KMS-11 (cell line): ENCODE results near the gene UBE2L3.

Experiments
- H2AFZ ChIP-seq: fragments of 200-600 bp; sonication (generic); 2 replicates; pipeline ENCODE4 v1.6.1; 2016; ENCODE audit warnings: antibody characterized with exemption, mixed run types, low read depth
- H3K27ac ChIP-seq: fragments of 200-600 bp; sonication (generic); 2 replicates; pipeline ENCODE4 v1.6.1; 2016; ENCODE audit warnings: mild to moderate bottlenecking, mixed run types
- H3K27me3 ChIP-seq: fragments of 200-600 bp; sonication (generic); 2 replicates; pipeline ENCODE4 v1.6.1; 2017; ENCODE audit warnings: mild to moderate bottlenecking, low read depth, mixed run types, moderate library complexity; ENCODE audit not compliant: insufficient read depth
- H3K36me3 ChIP-seq: fragments of 200-600 bp; sonication (generic); 2 replicates; pipeline ENCODE4 v1.6.1; 2017; ENCODE audit warnings: mild to moderate bottlenecking, mixed run types; ENCODE audit not compliant: insufficient read depth
- H3K4me1 ChIP-seq: fragments of 200-600 bp; sonication (generic); 2 replicates; pipeline ENCODE4 v1.6.1; 2016; ENCODE audit warnings: mild to moderate bottlenecking, low read depth, mixed run types; ENCODE audit not compliant: poor library complexity, severe bottlenecking
- H3K4me2 ChIP-seq: fragments of 200-600 bp; sonication (generic); 2 replicates; pipeline ENCODE4 v1.7.0; 2016; ENCODE audit warnings: mild to moderate bottlenecking, mixed run types
- H3K4me3 ChIP-seq: fragments of 200-600 bp; sonication (generic); IDR thresholded peaks from 2 replicates; pipeline ENCODE4 v1.6.1; 2017; ENCODE audit warnings: low read depth, low read length, mixed read lengths; ENCODE audit not compliant: insufficient read depth
- H3K79me2 ChIP-seq: fragments of 200-600 bp; sonication (generic); 2 replicates; pipeline ENCODE4 v1.6.1; 2016; ENCODE audit warnings: low read depth, mixed run types; ENCODE audit not compliant: insufficient read depth
- H3K9ac ChIP-seq: fragments of 200-600 bp; sonication (generic); 2 replicates; pipeline ENCODE4 v1.6.1; 2016; ENCODE audit warnings: mild to moderate bottlenecking, mixed run types
- H4K20me1 ChIP-seq: fragments of 200-600 bp; sonication (generic); 2 replicates; pipeline ENCODE4 v1.6.1; 2016; ENCODE audit warnings: mild to moderate bottlenecking, mixed run types; ENCODE audit not compliant: insufficient read depth
- CTCF ChIP-seq: fragments of 200-600 bp; sonication (generic); conservative IDR thresholded peaks from 2 replicates; pipeline ENCODE4 v1.6.1; 2017; ENCODE audit warnings: low read depth, mild to moderate bottlenecking, antibody characterized with exemption, low read length, moderate library complexity, mixed read lengths

UBE2L3 gene

GRCh38 chr22:21582801-21583740 is 15.6 kb downstream of the UBE2L3 start:
- Histone ChIP-seq H2AFZ (no peak overlapping the region), H3K27me3 (no peaks in the 10 kb centered on the region), H4K20me1 (peaks cover 59% of the 10 kb centered on the region), H3K36me3 (peaks cover 5% of the 10 kb centered on the region; the same call in 1 of the 2 replicates), H3K79me2 (peaks cover 96% of the 10 kb centered on the region), H3K4me3 (no peak overlapping the region), H3K27ac (no peak overlapping the region), H3K9ac (no peak overlapping the region), H3K4me1 (peaks cover 47% of the 10 kb centered on the region), H3K4me2 (no peak overlapping the region)
- no peak for TF ChIP-seq CTCF

- Histone ChIP-seq H3K4me3 (no peak overlapping the region), H3K27ac (no peak overlapping the region), H3K4me1 (peaks cover 71% of the 10 kb centered on the region), H4K20me1 (peaks cover 66% of the 10 kb centered on the region), H3K36me3 (peaks cover 5% of the 10 kb centered on the region; the same call in 1 of the 2 replicates), H3K4me2 (no peak overlapping the region), H3K79me2 (peaks cover 95% of the 10 kb centered on the region), H2AFZ (no peak overlapping the region), H3K27me3 (no peaks in the 10 kb centered on the region), H3K9ac (no peak overlapping the region)
- TF ChIP-seq CTCF: no peak
Observed at GRCh38 chr22:21585389-21585788, 17.9 kb downstream of the UBE2L3 start.

GRCh38 chr22:21587803-21588611 is 20.5 kb downstream of the UBE2L3 start:
- H3K79me2 ChIP-seq: peaks cover 94% of the 10 kb centered on the region
- peaks cover 56% of the 10 kb centered on the region for H4K20me1 ChIP-seq
- H3K4me3 ChIP-seq: no peak overlapping the region
- peaks cover 56% of the 10 kb centered on the region for H3K4me1 ChIP-seq
- H2AFZ ChIP-seq: no peak overlapping the region
- peak overlapping the region; percentile 60 for H3K4me2 ChIP-seq
- TF ChIP-seq CTCF: no peak
- H3K9ac ChIP-seq: no peak overlapping the region
- H3K27ac ChIP-seq: peak overlapping the region; percentile 29; the same call in 1 of the 2 replicates
- no peaks in the 10 kb centered on the region for H3K27me3 ChIP-seq
- peaks cover 5% of the 10 kb centered on the region; the same call in 1 of the 2 replicates for H3K36me3 ChIP-seq

- H3K27ac ChIP-seq: no peak overlapping the region
Observed at GRCh38 chr22:21589396-21589795, 21.9 kb downstream of the UBE2L3 start.

More at GRCh38 chr22:21589396-21589795, 21.9 kb downstream of the UBE2L3 start:
- Histone ChIP-seq H3K4me1 (peaks cover 56% of the 10 kb centered on the region), H3K27me3 (no peaks in the 10 kb centered on the region), H4K20me1 (peaks cover 54% of the 10 kb centered on the region; the same call in 1 of the 2 replicates), H3K36me3 (peaks cover 10% of the 10 kb centered on the region; the same call in 1 of the 2 replicates), H3K4me2 (no peak overlapping the region; the same call in 1 of the 2 replicates), H2AFZ (no peak overlapping the region), H3K9ac (no peak overlapping the region), H3K79me2 (peaks cover 94% of the 10 kb centered on the region), H3K4me3 (no peak overlapping the region)
- TF ChIP-seq CTCF: no peak
